ENCODE results near the gene CLMN. TPM values are rescaled to one million over a fixed set of nuclear protein-coding genes. Genes with fewer than 3 reads are reported as not detected.

CLMN gene
- polyA plus RNA-seq, 1 donor from 2014 or later, result 0.57 TPM

GRCh38 chr14:95231966-95232633 is 87.6 kb downstream of the CLMN start:
- no peaks in the 10 kb centered on the region for H4K20me1 ChIP-seq (ENCODE audit: insufficient read depth)
- no peaks in the 10 kb centered on the region for H3K79me2 ChIP-seq (replicated peaks; ENCODE audit: insufficient read depth, low read length)
- H3K4me3 ChIP-seq (ENCODE audit: low read length), result no peak overlapping the region
- no peak overlapping the region for H3K4me2 ChIP-seq (ENCODE audit: low read length)
- no peaks in the 10 kb centered on the region for H3K36me3 ChIP-seq (ENCODE audit: insufficient read depth, low read length)
- no peak overlapping the region for H3K9ac ChIP-seq (ENCODE audit: low read length)
- no peak overlapping the region for H3K27ac ChIP-seq (ENCODE audit: low read length)
- no peaks in the 10 kb centered on the region for H3F3A ChIP-seq (ENCODE audit: insufficient read depth, low read length, poor library complexity, severe bottlenecking)
- H2AFZ ChIP-seq (ENCODE audit: low read depth, low read length), result no peak overlapping the region
- no peak for TF ChIP-seq TAF1 (IDR thresholded peaks at IDR 0.05; ENCODE audit: low read depth)
- TF ChIP-seq EZH2 (IDR thresholded peaks at IDR 0.05; ENCODE audit: borderline replicate concordance, insufficient read depth, low read length, poor library complexity, severe bottlenecking), result no peak
- no peak for TF ChIP-seq SMC3 (conservative IDR thresholded peaks at IDR 0.05; ENCODE audit: poor library complexity)
- TF ChIP-seq EP300 (conservative IDR thresholded peaks at IDR 0.05; ENCODE audit: poor library complexity, severe bottlenecking), result no peak
- TF ChIP-seq POLR2AphosphoS5 (IDR thresholded peaks at IDR 0.05), result no peak
- no peak for TF ChIP-seq MXI1 (conservative IDR thresholded peaks at IDR 0.05; ENCODE audit: poor library complexity, severe bottlenecking)
- TF ChIP-seq REST (IDR thresholded peaks at IDR 0.05; ENCODE audit: borderline replicate concordance), result no peak
- no peak for TF ChIP-seq RAD21 (conservative IDR thresholded peaks at IDR 0.05)
- TF ChIP-seq CTCF (IDR thresholded peaks at IDR 0.05; ENCODE audit: poor library complexity, severe bottlenecking), result no peak
- H3K27me3 ChIP-seq (ENCODE audit: insufficient read depth, low read depth, low read length), result no peaks in the 10 kb centered on the region
- H3K9me2 ChIP-seq (ENCODE audit: insufficient read depth, low read length), result no peaks in the 10 kb centered on the region
- H3K9me3 ChIP-seq (ENCODE audit: low read length), result no peaks in the 10 kb centered on the region

- H3K36me3 ChIP-seq (ENCODE audit: insufficient read depth, low read length), result no peaks in the 10 kb centered on the region
- TF ChIP-seq TAF1 (IDR thresholded peaks at IDR 0.05; ENCODE audit: low read depth) (no peak), MXI1 (conservative IDR thresholded peaks at IDR 0.05; ENCODE audit: poor library complexity, severe bottlenecking) (no peak), SMC3 (conservative IDR thresholded peaks at IDR 0.05; ENCODE audit: poor library complexity) (no peak), REST (IDR thresholded peaks at IDR 0.05; ENCODE audit: borderline replicate concordance) (no peak), EP300 (conservative IDR thresholded peaks at IDR 0.05; ENCODE audit: poor library complexity, severe bottlenecking) (no peak), EZH2 (IDR thresholded peaks at IDR 0.05; ENCODE audit: borderline replicate concordance, insufficient read depth, low read length, poor library complexity, severe bottlenecking) (no peak), CTCF (IDR thresholded peaks at IDR 0.05; ENCODE audit: poor library complexity, severe bottlenecking) (no peak), POLR2AphosphoS5 (IDR thresholded peaks at IDR 0.05) (no peak), RAD21 (conservative IDR thresholded peaks at IDR 0.05) (no peak)
- no peak overlapping the region for H3K4me2 ChIP-seq (ENCODE audit: low read length)
- no peaks in the 10 kb centered on the region for H3K79me2 ChIP-seq (replicated peaks; ENCODE audit: insufficient read depth, low read length)
- no peak overlapping the region for H2AFZ ChIP-seq (ENCODE audit: low read depth, low read length)
- no peaks in the 10 kb centered on the region for H3K9me3 ChIP-seq (ENCODE audit: low read length)
- H3K27me3 ChIP-seq (ENCODE audit: insufficient read depth, low read depth, low read length), result no peaks in the 10 kb centered on the region
- H3K9me2 ChIP-seq (ENCODE audit: insufficient read depth, low read length), result no peaks in the 10 kb centered on the region
- no peak overlapping the region for H3K4me3 ChIP-seq (ENCODE audit: low read length)
- H4K20me1 ChIP-seq (ENCODE audit: insufficient read depth), result no peaks in the 10 kb centered on the region
- no peaks in the 10 kb centered on the region for H3F3A ChIP-seq (ENCODE audit: insufficient read depth, low read length, poor library complexity, severe bottlenecking)
- H3K9ac ChIP-seq (ENCODE audit: low read length), result no peak overlapping the region
- no peak overlapping the region for H3K27ac ChIP-seq (ENCODE audit: low read length)
Measured at GRCh38 chr14:95229749-95230148, 90.0 kb downstream of the CLMN start.

All from neural cell (in vitro differentiated cells).